H1 (cell line): Measurements from ENCODE around the gene FRMD4A. TPM values are rescaled to one million over a fixed set of nuclear protein-coding genes. Genes with fewer than 3 reads are reported as not detected.

Experiments
- CTCF ChIA-PET: fragments of 300-600 bp; sonication (Branson Sonifier 250); formaldehyde crosslinking; loops from one replicate; lab custom pipeline; 2021; ENCODE audit not compliant: partially characterized antibody; lab: Charles Lee
- POLR2A ChIA-PET: fragments of 300-600 bp; sonication (Branson Sonifier 250); formaldehyde crosslinking; loops from one replicate; lab custom pipeline; 2021; ENCODE audit warnings: inconsistent platforms; ENCODE audit not compliant: partially characterized antibody; lab: Charles Lee
- DNase-seq, 2 experiments: peaks; one replicate each; pipeline versions ENCODE4 v3.0.0 to v3.0.0-alpha.2; 2010 to 2022; ENCODE audit warnings: low spot score in 2 of 2, low read depth in 1 of 2, mixed read lengths in 1 of 2
- FAIRE-seq: peaks from 2 replicates; lab custom pipeline; 2011; peaks lifted over from hg19 to GRCh38; lab: Jason Lieb, UNC
- H2AFZ ChIP-seq: 2 replicates; pipeline ENCODE4 v1.8.1; 2012; ENCODE audit warnings: low read length, inconsistent platforms
- H2AK5ac ChIP-seq: 2 replicates; pipeline ENCODE4 v1.6.1; 2013; ENCODE audit warnings: low read depth, low read length
- H2BK120ac ChIP-seq: replicated peaks from 2 replicates; pipeline ENCODE3; 2013; ENCODE audit warnings: low read depth, low read length, inconsistent platforms
- H2BK12ac ChIP-seq: 2 replicates; pipeline ENCODE4 v1.6.1; 2013; ENCODE audit warnings: low read depth, low read length
- H2BK15ac ChIP-seq: 2 replicates; pipeline ENCODE4 v1.6.1; 2013; ENCODE audit warnings: low read length
- H2BK20ac ChIP-seq: 2 replicates; pipeline ENCODE4 v1.6.1; 2013; ENCODE audit warnings: low read length
- H2BK5ac ChIP-seq: 2 replicates; pipeline ENCODE4 v1.6.1; 2013; ENCODE audit warnings: low read depth, low read length
- H3K14ac ChIP-seq: 2 replicates; pipeline ENCODE4 v1.6.1; 2013; ENCODE audit warnings: inconsistent platforms; ENCODE audit not compliant: insufficient read length
- H3K18ac ChIP-seq: 2 replicates; pipeline ENCODE4 v1.6.1; 2013; ENCODE audit warnings: low read length; ENCODE audit errors: extremely low read depth
- H3K23ac ChIP-seq: 2 replicates; pipeline ENCODE4 v1.6.1; 2013; ENCODE audit warnings: inconsistent platforms; ENCODE audit not compliant: insufficient read length
- H3K23me2 ChIP-seq: 2 replicates; pipeline ENCODE4 v1.6.1; 2013; ENCODE audit warnings: low read depth, low read length
- H3K27ac ChIP-seq: 2 replicates; pipeline ENCODE4 v1.6.1; 2011; ENCODE audit warnings: low read depth, low read length, inconsistent platforms
- H3K27me3 ChIP-seq, 4 experiments: replicated peaks in 1 of 4; 1 replicate in 1 of 4; 2 replicates in 3 of 4; pipeline versions ENCODE4 v1.6.1 to v1.8.1; 2011 to 2013; ENCODE audit warnings: low read length in 3 of 4, mild to moderate bottlenecking in 3 of 4, inconsistent platforms in 2 of 4, mixed read lengths in 2 of 4, moderate library complexity in 1 of 4; ENCODE audit not compliant: control insufficient read depth in 3 of 4, insufficient read depth in 3 of 4; ENCODE audit errors: extremely low read depth in 1 of 4
- H3K36me3 ChIP-seq, 4 experiments: 2 replicates each; pipeline versions ENCODE4 v1.6.1 to v1.8.1; 2011 to 2013; ENCODE audit warnings: mild to moderate bottlenecking in 4 of 4, low read length in 3 of 4, moderate library complexity in 2 of 4, control low read depth in 1 of 4, inconsistent platforms in 1 of 4; ENCODE audit not compliant: insufficient read depth in 4 of 4, control insufficient read depth in 2 of 4
- H3K4ac ChIP-seq: replicated peaks from 2 replicates; pipeline ENCODE3; 2013; ENCODE audit warnings: low read length, low read depth, mixed read lengths, inconsistent platforms; ENCODE audit not compliant: insufficient read length
- H3K4me1 ChIP-seq, 4 experiments: replicated peaks in 1 of 4; 1 replicate in 1 of 4; 2 replicates in 3 of 4; pipeline versions ENCODE4 v1.6.1 to v1.8.1; 2011 to 2013; ENCODE audit warnings: low read length in 3 of 4, inconsistent platforms in 2 of 4, mixed read lengths in 1 of 4; ENCODE audit not compliant: insufficient read depth in 4 of 4, control insufficient read depth in 3 of 4
- H3K4me2 ChIP-seq, 2 experiments: 2 replicates each; pipeline versions ENCODE4 v1.6.1 to v1.8.1; 2011 to 2013; ENCODE audit warnings: low read depth in 2 of 2, low read length in 2 of 2, control low read depth in 1 of 2, inconsistent platforms in 1 of 2, mild to moderate bottlenecking in 1 of 2; ENCODE audit not compliant: insufficient read depth in 1 of 2
- H3K4me3 ChIP-seq, 4 experiments: fragments of 200-600, 300-600 bp in 1 of 4; sonication (generic), shearing (Covaris generic), sonication (Bioruptor Twin) in 1 of 4; 2 replicates each; pipeline versions ENCODE4 v1.5.1 to v1.8.1; 2011 to 2016; ENCODE audit warnings: low read length in 4 of 4, low read depth in 3 of 4, control low read depth in 2 of 4, inconsistent platforms in 2 of 4, mild to moderate bottlenecking in 2 of 4, mixed read lengths in 1 of 4, moderate library complexity in 1 of 4; ENCODE audit not compliant: insufficient read depth in 2 of 4; ENCODE audit errors: extremely low read depth in 1 of 4
- H3K56ac ChIP-seq: replicated peaks from 2 replicates; pipeline ENCODE3; 2013; ENCODE audit warnings: low read depth, mild to moderate bottlenecking, mixed read lengths, low read length, inconsistent platforms; ENCODE audit not compliant: insufficient read length
- H3K79me1 ChIP-seq: 2 replicates; pipeline ENCODE4 v1.6.1; 2013; ENCODE audit warnings: low read depth, low read length, control low read depth
- H3K79me2 ChIP-seq, 2 experiments: 2 replicates each; pipeline versions ENCODE4 v1.6.1 to v1.8.1; 2012 to 2013; ENCODE audit warnings: low read length in 2 of 2, mild to moderate bottlenecking in 2 of 2, inconsistent platforms in 1 of 2; ENCODE audit not compliant: insufficient read depth in 2 of 2, control insufficient read depth in 1 of 2
- H3K9ac ChIP-seq, 4 experiments: replicated peaks in 1 of 4; 1 replicate in 1 of 4; 2 replicates in 3 of 4; pipeline versions ENCODE4 v1.6.1 to v1.8.1; 2011 to 2013; ENCODE audit warnings: low read depth in 3 of 4, low read length in 3 of 4, control low read depth in 2 of 4, mild to moderate bottlenecking in 2 of 4, moderate library complexity in 2 of 4, inconsistent platforms in 1 of 4; ENCODE audit errors: extremely low read depth in 1 of 4
- H3K9me3 ChIP-seq, 2 experiments: 2 replicates each; pipeline versions ENCODE4 v1.6.1 to v1.8.1; 2012 to 2013; ENCODE audit warnings: mild to moderate bottlenecking in 2 of 2, moderate library complexity in 2 of 2, control low read depth in 1 of 2, inconsistent platforms in 1 of 2, low read depth in 1 of 2, low read length in 1 of 2, mixed read lengths in 1 of 2; ENCODE audit not compliant: insufficient read depth in 2 of 2
- H4K20me1 ChIP-seq, 2 experiments: replicated peaks in 1 of 2; 2 replicates each; pipeline versions ENCODE3 to v1.8.1; 2011 to 2013; ENCODE audit warnings: inconsistent platforms in 2 of 2, low read length in 2 of 2, mild to moderate bottlenecking in 1 of 2; ENCODE audit not compliant: insufficient read depth in 2 of 2, control insufficient read depth in 1 of 2
- H4K5ac ChIP-seq: 2 replicates; pipeline ENCODE4 v1.6.1; 2013; ENCODE audit warnings: low read length, low read depth, mixed read lengths, inconsistent platforms; ENCODE audit not compliant: insufficient read length
- H4K8ac ChIP-seq: 2 replicates; pipeline ENCODE4 v1.8.0; 2013; ENCODE audit warnings: mild to moderate bottlenecking, moderate library complexity, low read length, inconsistent platforms; ENCODE audit not compliant: insufficient read depth; ENCODE audit errors: extremely low read depth
- H4K91ac ChIP-seq: replicated peaks from 2 replicates; pipeline ENCODE3; 2013; ENCODE audit warnings: low read length, mixed read lengths, inconsistent platforms; ENCODE audit not compliant: insufficient read length
- BRCA1 ChIP-seq: IDR thresholded peaks from 2 replicates; pipeline ENCODE4 v1.6.1; 2012; ENCODE audit warnings: low read depth, low read length, improper control_type of control experiment
- CREB1 ChIP-seq: IDR thresholded peaks from 2 replicates; pipeline ENCODE4 v1.6.1; 2012; ENCODE audit warnings: inconsistent platforms
- PHF8 ChIP-seq: fragments of 200-600 bp; sonication (generic); conservative IDR thresholded peaks from 2 replicates; pipeline ENCODE4 v1.7.1; 2012; ENCODE audit warnings: low read depth, mild to moderate bottlenecking, inconsistent platforms, low read length, moderate library complexity
- TAF1 ChIP-seq: IDR thresholded peaks from 2 replicates; pipeline ENCODE4 v1.6.1; 2011; ENCODE audit warnings: mild to moderate bottlenecking, low read depth, low read length
- WGBS, 2 experiments: shearing (Covaris generic) in 1 of 2; methylation state at CpG; one replicate each; pipeline versions ENCODE4 v1.1.6 to v1.1.7; 2013 to 2015; ENCODE audit warnings: low lambda C conversion rate in 2 of 2, mixed read lengths in 2 of 2, inconsistent platforms in 1 of 2, low coverage in 1 of 2, missing lambda C conversion rate in 1 of 2; ENCODE audit not compliant: insufficient replicate concordance in 2 of 2, insufficient coverage in 1 of 2, insufficient read length in 1 of 2; ENCODE audit errors: extremely low coverage in 1 of 2, missing lambda C conversion rate in 1 of 2; 5-methylcytosine and 5-hydroxymethylcytosine counted together
- polyA plus RNA-seq, 7 experiments: library from polyadenylated mRNA; depleted of rRNA in 3 of 7; stranded (reverse) in 5 of 7; unstranded in 2 of 7; fragments of >200 nt in 5 of 7; fragments of 200-250 nt in 2 of 7; gene quantifications; 1 replicate in 5 of 7; 2 replicates in 1 of 7; 4 replicates in 1 of 7; pipeline versions ENCODE4 v1.2.1 to v1.2.3, GENCODE V29; 2011 to 2013; ENCODE audit warnings: missing spikeins in 2 of 7, mixed read lengths in 2 of 7
- total RNA-seq: library from RNA; stranded (reverse); fragmentation: NEBNext Ultra II Directional; extraction: Animal tissue kit (Norgen Biotek cat#: 25700); gene quantifications from 2 replicates; pipeline ENCODE4 v1.2.1, GENCODE V29; 2021
- TF ChIP-seq, protein P1 (sequence below), 3 experiments: IDR thresholded peaks; 1 replicate in 2 of 3; 2 replicates in 1 of 3; pipeline versions ENCODE4 v1.5.1 to v1.6.1; 2011; ENCODE audit warnings: low read length in 3 of 3, mild to moderate bottlenecking in 3 of 3, inconsistent platforms in 2 of 3, low read depth in 1 of 3, moderate library complexity in 1 of 3; ENCODE audit not compliant: insufficient read depth in 1 of 3; ENCODE audit errors: control extremely low read depth in 1 of 3

Gene FRMD4A
- total and polyA plus RNA-seq, 2 of the 8 experiments (the other 6 are each of a cell fraction or from before 2014, with no cell fraction given) = 38.6 to 39.6 TPM

DNA sequence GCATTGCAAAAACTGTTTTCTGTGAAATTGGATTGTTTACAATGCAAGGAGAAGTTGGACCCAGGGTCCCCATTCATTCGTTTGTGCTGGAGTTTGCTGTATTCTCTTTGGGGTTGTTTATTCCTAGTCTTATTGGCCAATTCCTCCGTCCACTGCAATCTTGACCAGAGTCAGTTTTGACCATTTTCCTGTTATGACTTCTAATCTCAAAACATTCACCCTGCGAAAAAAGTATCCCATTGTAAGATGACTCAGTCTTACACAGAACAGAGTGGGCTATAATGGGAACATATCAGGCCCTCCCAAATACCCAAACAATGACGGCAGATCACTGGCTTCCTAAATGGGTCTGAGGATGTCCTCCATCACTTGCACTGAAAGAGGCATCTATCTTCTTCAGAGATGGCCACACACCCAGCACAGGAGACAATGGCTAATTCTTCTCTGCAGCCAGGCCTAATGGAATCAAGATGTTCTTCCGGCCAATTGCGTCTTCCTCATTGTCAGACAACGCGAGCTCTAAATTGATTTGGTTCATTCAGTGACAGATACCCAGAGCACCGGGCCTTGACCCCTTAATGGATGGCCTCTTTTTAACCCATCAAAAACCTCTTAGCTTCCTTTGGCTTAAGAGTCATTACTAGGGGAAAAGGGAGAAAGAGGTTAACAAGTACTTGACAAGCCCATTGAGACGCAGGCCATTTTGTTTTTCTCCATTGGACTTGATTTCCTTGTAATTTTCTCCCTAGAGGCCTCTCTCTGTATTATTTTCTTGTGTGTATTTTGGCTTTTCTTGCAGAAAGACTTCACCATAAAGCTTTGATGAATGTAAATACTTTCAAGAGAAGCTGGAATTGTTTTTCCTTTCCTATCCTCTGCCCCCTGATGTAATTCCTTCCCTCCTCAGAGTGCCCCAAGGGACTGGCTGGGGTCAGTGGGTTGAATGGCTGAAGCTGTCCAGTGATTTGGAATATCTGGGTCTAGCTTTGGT is 614.3 kb downstream of the FRMD4A start:
- H4K91ac ChIP-seq = no peak overlapping the region
- H3K4me2 ChIP-seq = no peak overlapping the region
- no peak for DNase-seq
- H2AK5ac ChIP-seq = no peak overlapping the region
- H3K36me3 ChIP-seq = 0 out of 8 replicates have a peak, but pooled peaks cover 0 to 2% (median under 1%) of the 10 kb centered on the region in 4 experiments
- no peak overlapping the region for H3K27ac ChIP-seq
- H2BK15ac ChIP-seq = no peak overlapping the region
- H2BK120ac ChIP-seq = no peak overlapping the region
- H3K4me1 ChIP-seq = peaks cover under 1 to 3% (median 2%) of the 10 kb centered on the region in 4 experiments; a peak in 6 of 7 replicates
- H3K27me3 ChIP-seq = no peaks in the 10 kb centered on the region
- no peaks in the 10 kb centered on the region for H3K9me3 ChIP-seq
- H3K18ac ChIP-seq = no peak overlapping the region
- no peak overlapping the region for H2BK20ac ChIP-seq
- FAIRE-seq = no peak
- no peak overlapping the region for H2BK12ac ChIP-seq
- no peak overlapping the region for H2AFZ ChIP-seq
- H3K79me1 ChIP-seq = no peaks in the 10 kb centered on the region
- no peak overlapping the region for H4K8ac ChIP-seq
- H3K9ac ChIP-seq = no peak overlapping the region
- H3K4me3 ChIP-seq = no peak overlapping the region
- WGBS, 2 experiments = 86% methylated on average over 10 of the region's 10 CpGs; no CpG with 5 or more reads in 1 of the 2 experiments
- peaks cover 2% of the 10 kb centered on the region; the same call in 1 of the 2 replicates for H3K23me2 ChIP-seq
- no peak overlapping the region for H2BK5ac ChIP-seq
- no peak overlapping the region for H4K5ac ChIP-seq
- no peak overlapping the region for H3K23ac ChIP-seq
- no peak overlapping the region for H3K56ac ChIP-seq
- no peaks in the 10 kb centered on the region for H3K79me2 ChIP-seq
- CTCF ChIA-PET = interaction anchor here (1.1 to 2.2 kb wide), 3 partner anchors 9 to 61 kb away, joined by 3 to 12 read pairs (median 4); no protein-coding TSS in a partner anchor
- no peaks in the 10 kb centered on the region for H4K20me1 ChIP-seq
- no peak overlapping the region for H3K4ac ChIP-seq
- H3K14ac ChIP-seq = no peak overlapping the region
- POLR2A ChIA-PET = interaction anchor here (0.7 kb wide), 1 partner anchor 9 kb away, joined by 3 read pairs; no protein-coding TSS in a partner anchor
- TF ChIP-seq TAF1 = no peak
- TF ChIP-seq PHF8 = no peak
- no peak for TF ChIP-seq BRCA1
- TF ChIP-seq, protein P1, sequence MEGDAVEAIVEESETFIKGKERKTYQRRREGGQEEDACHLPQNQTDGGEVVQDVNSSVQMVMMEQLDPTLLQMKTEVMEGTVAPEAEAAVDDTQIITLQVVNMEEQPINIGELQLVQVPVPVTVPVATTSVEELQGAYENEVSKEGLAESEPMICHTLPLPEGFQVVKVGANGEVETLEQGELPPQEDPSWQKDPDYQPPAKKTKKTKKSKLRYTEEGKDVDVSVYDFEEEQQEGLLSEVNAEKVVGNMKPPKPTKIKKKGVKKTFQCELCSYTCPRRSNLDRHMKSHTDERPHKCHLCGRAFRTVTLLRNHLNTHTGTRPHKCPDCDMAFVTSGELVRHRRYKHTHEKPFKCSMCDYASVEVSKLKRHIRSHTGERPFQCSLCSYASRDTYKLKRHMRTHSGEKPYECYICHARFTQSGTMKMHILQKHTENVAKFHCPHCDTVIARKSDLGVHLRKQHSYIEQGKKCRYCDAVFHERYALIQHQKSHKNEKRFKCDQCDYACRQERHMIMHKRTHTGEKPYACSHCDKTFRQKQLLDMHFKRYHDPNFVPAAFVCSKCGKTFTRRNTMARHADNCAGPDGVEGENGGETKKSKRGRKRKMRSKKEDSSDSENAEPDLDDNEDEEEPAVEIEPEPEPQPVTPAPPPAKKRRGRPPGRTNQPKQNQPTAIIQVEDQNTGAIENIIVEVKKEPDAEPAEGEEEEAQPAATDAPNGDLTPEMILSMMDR (IDR thresholded peaks at IDR 0.05; ENCODE audit: control extremely low read depth in 1 of 3, insufficient read depth in 1 of 3, low read depth in 1 of 3, low read length in 3 of 3) = no peak
- no peak for TF ChIP-seq CREB1
